Mammary epithelial cell (primary cell): Measurements from ENCODE around the gene SALL1.

ENCODE experiments used
- EZH2 ChIP-seq: IDR thresholded peaks from 2 replicates; pipeline ENCODE4 v1.6.1; 2012; ENCODE audit warnings: low read length, inconsistent platforms, borderline replicate concordance
- TF ChIP-seq, protein P1 (sequence below), 2 donors: IDR thresholded peaks in 1 of 2; conservative IDR thresholded peaks in 1 of 2; 2 replicates each; pipeline ENCODE4 v1.5.1; 2011 to 2012; ENCODE audit warnings: inconsistent platforms in 2 of 2, low read length in 2 of 2, mild to moderate bottlenecking in 2 of 2, control low read depth in 1 of 2, low read depth in 1 of 2; ENCODE audit not compliant: insufficient read depth in 1 of 2; ENCODE audit errors: extremely low read depth in 1 of 2

DNA sequence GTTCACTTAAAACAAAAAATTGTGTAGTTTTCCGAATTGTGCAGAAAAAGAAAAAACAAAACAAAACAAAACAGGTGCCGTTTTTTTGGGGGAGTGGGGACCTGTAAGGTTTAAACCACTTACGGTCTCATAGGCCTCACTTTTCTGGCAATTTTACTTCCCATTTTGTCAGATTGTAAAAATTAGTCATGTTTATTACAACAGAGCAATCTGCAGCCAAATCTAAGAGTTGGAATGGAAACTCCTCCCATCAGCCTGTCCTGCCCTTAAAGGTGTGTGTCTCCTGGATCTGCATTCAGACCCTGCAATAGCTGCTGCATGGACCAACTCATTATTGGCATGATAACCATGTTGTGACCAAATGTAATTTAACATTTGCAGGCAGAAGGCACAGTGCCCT, 8.2 kb upstream of the SALL1 start:
- TF ChIP-seq, protein P1, sequence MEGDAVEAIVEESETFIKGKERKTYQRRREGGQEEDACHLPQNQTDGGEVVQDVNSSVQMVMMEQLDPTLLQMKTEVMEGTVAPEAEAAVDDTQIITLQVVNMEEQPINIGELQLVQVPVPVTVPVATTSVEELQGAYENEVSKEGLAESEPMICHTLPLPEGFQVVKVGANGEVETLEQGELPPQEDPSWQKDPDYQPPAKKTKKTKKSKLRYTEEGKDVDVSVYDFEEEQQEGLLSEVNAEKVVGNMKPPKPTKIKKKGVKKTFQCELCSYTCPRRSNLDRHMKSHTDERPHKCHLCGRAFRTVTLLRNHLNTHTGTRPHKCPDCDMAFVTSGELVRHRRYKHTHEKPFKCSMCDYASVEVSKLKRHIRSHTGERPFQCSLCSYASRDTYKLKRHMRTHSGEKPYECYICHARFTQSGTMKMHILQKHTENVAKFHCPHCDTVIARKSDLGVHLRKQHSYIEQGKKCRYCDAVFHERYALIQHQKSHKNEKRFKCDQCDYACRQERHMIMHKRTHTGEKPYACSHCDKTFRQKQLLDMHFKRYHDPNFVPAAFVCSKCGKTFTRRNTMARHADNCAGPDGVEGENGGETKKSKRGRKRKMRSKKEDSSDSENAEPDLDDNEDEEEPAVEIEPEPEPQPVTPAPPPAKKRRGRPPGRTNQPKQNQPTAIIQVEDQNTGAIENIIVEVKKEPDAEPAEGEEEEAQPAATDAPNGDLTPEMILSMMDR (conservative IDR thresholded peaks at IDR 0.05 in 1 of 2, IDR thresholded peaks at IDR 0.05 in 1 of 2; ENCODE audit: extremely low read depth in 1 of 2, insufficient read depth in 1 of 2, low read depth in 1 of 2, low read length in 2 of 2), result no peak
- no peak for TF ChIP-seq EZH2
